HepG2 (cell line): Measurements from ENCODE around the gene BLVRB. TPM values are rescaled to one million over a fixed set of nuclear protein-coding genes. Genes with fewer than 3 reads are reported as not detected.

Source experiments
- CSRNP2 ChIP-seq: sonication (generic); formaldehyde crosslinking; conservative IDR thresholded peaks from 2 replicates; pipeline ENCODE4 v1.8.0; 2022; ENCODE audit warnings: low read depth, missing genetic modification reagents
- FUBP1 ChIP-seq: sonication (generic); formaldehyde crosslinking; IDR thresholded peaks from 2 replicates; pipeline ENCODE4 v1.5.1; 2020; ENCODE audit warnings: missing genetic modification reagents, mild to moderate bottlenecking, borderline replicate concordance
- HNRNPK ChIP-seq: fragments of 200-400 bp; formaldehyde crosslinking; IDR thresholded peaks from 2 replicates; pipeline ENCODE4 v1.6.1; 2018; ENCODE audit warnings: low read length, low read depth, moderate library complexity, mild to moderate bottlenecking; ENCODE audit not compliant: poor library complexity, severe bottlenecking
- HOXA9 ChIP-seq: sonication (generic); formaldehyde crosslinking; IDR thresholded peaks from 2 replicates; pipeline ENCODE4 v1.8.1; 2022; ENCODE audit warnings: missing genetic modification reagents, mild to moderate bottlenecking, moderate library complexity, borderline replicate concordance
- JUN ChIP-seq: sonication (generic); formaldehyde crosslinking; IDR thresholded peaks from 2 replicates; pipeline ENCODE4 v1.4.0; 2020; ENCODE audit warnings: mild to moderate bottlenecking, missing genetic modification reagents
- KMT2A ChIP-seq: sonication (generic); formaldehyde crosslinking; IDR thresholded peaks from 2 replicates; pipeline ENCODE4 v1.4.0; 2020; ENCODE audit warnings: missing genetic modification reagents
- MAFK ChIP-seq, 2 experiments: IDR thresholded peaks in 1 of 2; conservative IDR thresholded peaks in 1 of 2; 2 replicates each; pipeline ENCODE4 v1.6.1; 2011; ENCODE audit warnings: improper control_type of control experiment in 2 of 2, low read length in 2 of 2
- MIER3 ChIP-seq: IDR thresholded peaks from 2 replicates; pipeline ENCODE4 v1.6.1; 2016; ENCODE audit warnings: missing compliant biosample characterization, borderline replicate concordance
- MTA1 ChIP-seq: sonication (generic); formaldehyde crosslinking; IDR thresholded peaks from 2 replicates; pipeline ENCODE4 v1.4.0; 2020; ENCODE audit warnings: missing genetic modification reagents, mild to moderate bottlenecking, borderline replicate concordance
- TEF ChIP-seq: sonication (generic); formaldehyde crosslinking; IDR thresholded peaks from 2 replicates; pipeline ENCODE4 v1.5.0; 2020; ENCODE audit warnings: missing genetic modification reagents
- ZBTB2 ChIP-seq: sonication (generic); formaldehyde crosslinking; IDR thresholded peaks from 2 replicates; pipeline ENCODE4 v1.8.0; 2022; ENCODE audit warnings: low read depth, missing genetic modification reagents
- ZFAT ChIP-seq: sonication (generic); formaldehyde crosslinking; conservative IDR thresholded peaks from 2 replicates; pipeline ENCODE4 v1.8.1; 2023; ENCODE audit warnings: missing genetic modification reagents, inconsistent platforms
- ZNF10 ChIP-seq: sonication (generic); formaldehyde crosslinking; IDR thresholded peaks from 2 replicates; pipeline ENCODE4 v1.4.0; 2020; ENCODE audit warnings: mild to moderate bottlenecking, low read depth, missing genetic modification reagents, borderline replicate concordance
- ZNF101 ChIP-seq: sonication (generic); formaldehyde crosslinking; IDR thresholded peaks from 2 replicates; pipeline ENCODE4 v1.4.0; 2020; ENCODE audit warnings: mild to moderate bottlenecking, low read depth, missing genetic modification reagents, borderline replicate concordance
- ZNF224 ChIP-seq: sonication (generic); formaldehyde crosslinking; IDR thresholded peaks from 2 replicates; pipeline ENCODE4 v1.5.0; 2020; ENCODE audit warnings: mild to moderate bottlenecking, missing genetic modification reagents
- ZNF274 ChIP-seq: sonication (generic); formaldehyde crosslinking; IDR thresholded peaks from 2 replicates; pipeline ENCODE4 v1.5.1; 2020; ENCODE audit warnings: mild to moderate bottlenecking, missing genetic modification reagents
- ZNF75D ChIP-seq: sonication (generic); formaldehyde crosslinking; IDR thresholded peaks from 2 replicates; pipeline ENCODE4 v1.8.1; 2023; ENCODE audit warnings: missing genetic modification reagents, mild to moderate bottlenecking, borderline replicate concordance
- ZNF800 ChIP-seq: sonication (generic); formaldehyde crosslinking; IDR thresholded peaks from 2 replicates; pipeline ENCODE4 v1.4.0; 2020; ENCODE audit warnings: missing genetic modification reagents
- polyA plus RNA-seq, 8 experiments: library from polyadenylated mRNA; depleted of rRNA in 3 of 8; stranded (reverse) in 7 of 8; unstranded in 1 of 8; fragments of >200 nt; fragmentation: Illumina TruSeq in 4 of 8; extraction: Trizol in 4 of 8; gene quantifications; 2 replicates each; pipeline versions ENCODE4 v1.2.1 to v1.2.3, GENCODE V29; 2011 to 2016; ENCODE audit warnings: low read depth in 4 of 8, missing spikeins in 1 of 8, mixed read lengths in 1 of 8; ENCODE audit not compliant: insufficient read depth in 1 of 8
- total RNA-seq, 5 experiments: library from RNA; depleted of rRNA; stranded (reverse); fragments of >200 nt; fragmentation: Illumina TruSeq; extraction: Trizol; gene quantifications; 2 replicates each; pipeline ENCODE4 v1.2.3, GENCODE V29; 2016; ENCODE audit warnings: low read depth in 1 of 5
- TF ChIP-seq, protein P1 (sequence below): sonication (generic); formaldehyde crosslinking; IDR thresholded peaks from 2 replicates; pipeline ENCODE4 v1.9.0; 2021; ENCODE audit warnings: missing genetic modification reagents, borderline replicate concordance

The BLVRB gene
- total and polyA plus RNA-seq, 2 of the 13 experiments (the other 11 are each of a cell fraction or from before 2014, with no cell fraction given), result 25.9 to 51.4 TPM

- TF ChIP-seq FUBP1 (CRISPR knock-in tag), result no peak
- no peak for TF ChIP-seq ZNF75D
- TF ChIP-seq JUN (CRISPR knock-in tag), result no peak
- no peak for TF ChIP-seq ZFAT (CRISPR knock-in tag)
- no peak for TF ChIP-seq TEF (CRISPR knock-in tag)
- no peak for TF ChIP-seq HNRNPK
- TF ChIP-seq ZNF101, result no peak
- TF ChIP-seq MTA1 (CRISPR knock-in tag), result no peak
- peak; percentile 20 to 45; a peak in 2 of 4 replicates for TF ChIP-seq MAFK (conservative IDR thresholded peaks at IDR 0.05 in 1 of 2, IDR thresholded peaks at IDR 0.05 in 1 of 2; ENCODE audit: low read length in 2 of 2)
- TF ChIP-seq ZBTB2 (CRISPR knock-in tag), result no peak
- no peak for TF ChIP-seq ZNF800 (CRISPR knock-in tag)
- TF ChIP-seq ZNF274, result no peak
- TF ChIP-seq, protein P1, sequence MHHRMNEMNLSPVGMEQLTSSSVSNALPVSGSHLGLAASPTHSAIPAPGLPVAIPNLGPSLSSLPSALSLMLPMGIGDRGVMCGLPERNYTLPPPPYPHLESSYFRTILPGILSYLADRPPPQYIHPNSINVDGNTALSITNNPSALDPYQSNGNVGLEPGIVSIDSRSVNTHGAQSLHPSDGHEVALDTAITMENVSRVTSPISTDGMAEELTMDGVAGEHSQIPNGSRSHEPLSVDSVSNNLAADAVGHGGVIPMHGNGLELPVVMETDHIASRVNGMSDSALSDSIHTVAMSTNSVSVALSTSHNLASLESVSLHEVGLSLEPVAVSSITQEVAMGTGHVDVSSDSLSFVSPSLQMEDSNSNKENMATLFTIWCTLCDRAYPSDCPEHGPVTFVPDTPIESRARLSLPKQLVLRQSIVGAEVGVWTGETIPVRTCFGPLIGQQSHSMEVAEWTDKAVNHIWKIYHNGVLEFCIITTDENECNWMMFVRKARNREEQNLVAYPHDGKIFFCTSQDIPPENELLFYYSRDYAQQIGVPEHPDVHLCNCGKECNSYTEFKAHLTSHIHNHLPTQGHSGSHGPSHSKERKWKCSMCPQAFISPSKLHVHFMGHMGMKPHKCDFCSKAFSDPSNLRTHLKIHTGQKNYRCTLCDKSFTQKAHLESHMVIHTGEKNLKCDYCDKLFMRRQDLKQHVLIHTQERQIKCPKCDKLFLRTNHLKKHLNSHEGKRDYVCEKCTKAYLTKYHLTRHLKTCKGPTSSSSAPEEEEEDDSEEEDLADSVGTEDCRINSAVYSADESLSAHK (CRISPR knock-in tag), result no peak
- TF ChIP-seq CSRNP2 (CRISPR knock-in tag), result no peak
- no peak for TF ChIP-seq KMT2A (CRISPR knock-in tag)
- no peak for TF ChIP-seq HOXA9
- TF ChIP-seq MIER3 (CRISPR knock-in tag), result no peak
- TF ChIP-seq ZNF10, result no peak
- TF ChIP-seq ZNF224, result no peak
Measured at GRCh38 chr19:40461669-40462221, 3.8 kb downstream of the BLVRB start (continued).
